Muscle of leg (tissue), 11 donors: Measurements from ENCODE around the gene SOX1. TPM values are rescaled to one million over a fixed set of nuclear protein-coding genes. Genes with fewer than 3 reads are reported as not detected.

Experiments used
- DNase-seq: peaks from one replicate; pipeline ENCODE4 v3.0.0; 2013
- H3K27ac ChIP-seq: one replicate; pipeline ENCODE4 v1.5.1; 2013; ENCODE audit warnings: mild to moderate bottlenecking, low read length, control low read depth
- H3K27me3 ChIP-seq: one replicate; pipeline ENCODE4 v1.6.1; 2013; ENCODE audit warnings: low read length; ENCODE audit not compliant: control insufficient read depth, insufficient read depth
- H3K36me3 ChIP-seq: one replicate; pipeline ENCODE4 v1.6.1; 2013; ENCODE audit warnings: low read length; ENCODE audit not compliant: control insufficient read depth, insufficient read depth
- H3K4me1 ChIP-seq: one replicate; pipeline ENCODE4 v1.6.1; 2013; ENCODE audit warnings: low read length; ENCODE audit not compliant: control insufficient read depth, insufficient read depth
- H3K4me3 ChIP-seq: one replicate; pipeline ENCODE4 v1.5.1; 2013; ENCODE audit warnings: low read length, control low read depth
- H3K9me3 ChIP-seq: replicated peaks from 2 replicates; pipeline ENCODE4 v1.6.1; 2013; ENCODE audit warnings: low read depth, low read length; ENCODE audit not compliant: control insufficient read depth
- WGBS: methylation state at CpG from one replicate; pipeline ENCODE4 v1.1.5; 2013; ENCODE audit warnings: missing lambda C conversion rate; ENCODE audit not compliant: insufficient coverage; 5-methylcytosine and 5-hydroxymethylcytosine counted together
- polyA plus RNA-seq, 8 donors: library from polyadenylated mRNA; unstranded; fragments of 120-200 nt; gene quantifications; one replicate each; pipeline versions ENCODE4 v1.2.1 to v1.2.3, GENCODE V29; 2013; ENCODE audit warnings: inconsistent platforms in 1 of 8, low replicate concordance in 1 of 8; ENCODE audit not compliant: insufficient read length in 8 of 8, insufficient read depth in 1 of 8
- total RNA-seq: library from RNA; stranded (reverse); fragments of 120-200 nt; gene quantifications from one replicate; pipeline ENCODE4 v1.2.4, GENCODE V29; 2013

Gene SOX1
- total and polyA plus RNA-seq, 9 donors = 0.04 to 0.08 (median 0.05) TPM; not detected in 6

- H3K9me3 ChIP-seq = no peaks in the 10 kb centered on the region
- peak; percentile 43 for DNase-seq
- WGBS = 10% methylated on average over 48 of the region's 59 CpGs
- no peak overlapping the region for H3K27ac ChIP-seq
- peaks cover 10% of the 10 kb centered on the region for H3K4me1 ChIP-seq
- no peaks in the 10 kb centered on the region for H3K36me3 ChIP-seq
- peaks cover 86% of the 10 kb centered on the region for H3K27me3 ChIP-seq
- H3K4me3 ChIP-seq = no peak overlapping the region
Observed at GRCh38 chr13:112071723-112072533, 5.0 kb downstream of the SOX1 start.

GRCh38 chr13:112072534-112073244 is 5.7 kb downstream of the SOX1 start:
- Histone ChIP-seq H3K4me1 (peaks cover 10% of the 10 kb centered on the region), H3K27me3 (peaks cover 81% of the 10 kb centered on the region), H3K9me3 (no peaks in the 10 kb centered on the region), H3K27ac (no peak overlapping the region), H3K4me3 (no peak overlapping the region), H3K36me3 (no peaks in the 10 kb centered on the region)
- under 1% methylated on average over 77 of the region's 77 CpGs for WGBS
- DNase-seq = peak; percentile 59

- no peaks in the 10 kb centered on the region for H3K9me3 ChIP-seq
- H3K27me3 ChIP-seq = peaks cover 85% of the 10 kb centered on the region
- no peak overlapping the region for H3K4me3 ChIP-seq
- DNase-seq = no peak
- no peak overlapping the region for H3K27ac ChIP-seq
- no peaks in the 10 kb centered on the region for H3K36me3 ChIP-seq
- peaks cover 10% of the 10 kb centered on the region for H3K4me1 ChIP-seq
- WGBS = 4% methylated on average over 41 of the region's 77 CpGs
Observed at GRCh38 chr13:112073245-112074138, 6.5 kb downstream of the SOX1 start.

- Histone ChIP-seq H3K36me3 (no peaks in the 10 kb centered on the region), H3K9me3 (no peaks in the 10 kb centered on the region), H3K27ac (no peak overlapping the region), H3K4me3 (no peak overlapping the region), H3K27me3 (peaks cover 87% of the 10 kb centered on the region), H3K4me1 (peaks cover 5% of the 10 kb centered on the region)
- no peak for DNase-seq
- 11% methylated on average over 10 of the region's 17 CpGs for WGBS
Observed at GRCh38 chr13:112074139-112074865, 7.4 kb downstream of the SOX1 start.

- DNase-seq = no peak
- Histone ChIP-seq H3K27ac (no peak overlapping the region), H3K36me3 (no peaks in the 10 kb centered on the region), H3K27me3 (peaks cover 70% of the 10 kb centered on the region), H3K9me3 (no peaks in the 10 kb centered on the region), H3K4me1 (peaks cover 4% of the 10 kb centered on the region), H3K4me3 (no peak overlapping the region)
- no CpG with 5 or more reads among the region's 3 CpGs for WGBS
Observed at GRCh38 chr13:112077729-112078128, 10.8 kb downstream of the SOX1 start.

- 8% methylated on average over 13 of the region's 16 CpGs for WGBS
- Histone ChIP-seq H3K27ac (no peak overlapping the region), H3K36me3 (no peaks in the 10 kb centered on the region), H3K27me3 (peaks cover 65% of the 10 kb centered on the region), H3K4me3 (no peak overlapping the region), H3K9me3 (no peaks in the 10 kb centered on the region), H3K4me1 (peaks cover 4% of the 10 kb centered on the region)
- DNase-seq = no peak
Observed at GRCh38 chr13:112078216-112078615, 11.3 kb downstream of the SOX1 start.

GRCh38 chr13:112078879-112079531 is 12.1 kb downstream of the SOX1 start:
- H3K27ac ChIP-seq = no peak overlapping the region
- 50% methylated on average over 2 of the region's 4 CpGs for WGBS
- peaks cover 3% of the 10 kb centered on the region for H3K9me3 ChIP-seq
- H3K27me3 ChIP-seq = peaks cover 57% of the 10 kb centered on the region
- H3K4me1 ChIP-seq = peaks cover 2% of the 10 kb centered on the region
- H3K36me3 ChIP-seq = no peaks in the 10 kb centered on the region
- no peak for DNase-seq
- no peak overlapping the region for H3K4me3 ChIP-seq

GRCh38 chr13:112079696-112080095 is 12.7 kb downstream of the SOX1 start:
- Histone ChIP-seq H3K27me3 (peaks cover 50% of the 10 kb centered on the region), H3K27ac (no peak overlapping the region), H3K4me3 (no peak overlapping the region), H3K36me3 (no peaks in the 10 kb centered on the region), H3K9me3 (peaks cover 5% of the 10 kb centered on the region), H3K4me1 (peaks cover 2% of the 10 kb centered on the region)
- WGBS = 26% methylated on average over 3 of the region's 6 CpGs
- DNase-seq = peak; percentile 79

GRCh38 chr13:112083971-112084370 is 17.0 kb downstream of the SOX1 start:
- no peak overlapping the region for H3K4me3 ChIP-seq
- peaks cover 40% of the 10 kb centered on the region for H3K27me3 ChIP-seq

More at GRCh38 chr13:112083971-112084370, 17.0 kb downstream of the SOX1 start:
- Histone ChIP-seq H3K27ac (no peak overlapping the region), H3K4me1 (peaks cover 2% of the 10 kb centered on the region), H3K36me3 (no peaks in the 10 kb centered on the region), H3K9me3 (peaks cover 8% of the 10 kb centered on the region)
- no CpG with 5 or more reads among the region's 1 CpG for WGBS
- DNase-seq = no peak
